ENCODE measurements around the gene FTO. TPM values are rescaled to one million over a fixed set of nuclear protein-coding genes. Genes with fewer than 3 reads are reported as not detected.

FTO gene
- total RNA-seq, 1 experiment from 2014 or later: 78.3 TPM

DNA sequence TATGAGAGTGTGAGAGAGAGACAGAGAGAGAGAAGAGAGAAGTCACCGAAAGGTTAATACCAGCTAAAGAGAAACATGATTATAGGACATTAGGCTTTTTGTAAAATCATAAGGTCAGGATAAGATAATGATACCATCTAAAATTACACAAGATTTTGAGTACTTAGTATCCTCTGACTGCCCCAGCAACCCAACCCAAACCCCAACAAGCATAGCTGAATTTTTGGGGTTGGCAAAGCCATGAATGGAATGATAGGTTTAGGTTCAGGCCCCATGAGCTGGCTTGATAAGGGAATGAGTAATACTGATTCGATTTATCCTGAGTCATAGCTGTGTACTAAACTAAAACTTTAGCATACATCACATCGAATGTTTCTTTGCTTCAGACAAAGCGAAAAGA is 323.1 kb downstream of the FTO start:
- H3K27me3 Mint-ChIP-seq (ENCODE audit: insufficient read depth, unreplicated experiment): no peaks in the 10 kb centered on the region
- peaks cover 3% of the 10 kb centered on the region for H3K36me3 Mint-ChIP-seq (ENCODE audit: insufficient read depth, unreplicated experiment)
- Histone ChIP-seq H3K27me3 (replicated peaks; ENCODE audit: control insufficient read depth, insufficient read depth, low read length) (no peaks in the 10 kb centered on the region), H3K4me3 (ENCODE audit: low read depth, low read length) (no peak overlapping the region), H3K9me3 (peaks cover 19% of the 10 kb centered on the region), H3K4me1 (no peaks in the 10 kb centered on the region), H3K36me3 (ENCODE audit: control insufficient read depth, insufficient read depth, low read length) (no peaks in the 10 kb centered on the region)
- CTCF ChIA-PET: no interaction called here
- POLR2A ChIA-PET: no interaction called here
- no peak overlapping the region for H3K4me3 Mint-ChIP-seq (ENCODE audit: unreplicated experiment)
- H3K4me1 Mint-ChIP-seq (ENCODE audit: low read depth, unreplicated experiment): peaks cover 6% of the 10 kb centered on the region
- TF ChIP-seq, protein P1, sequence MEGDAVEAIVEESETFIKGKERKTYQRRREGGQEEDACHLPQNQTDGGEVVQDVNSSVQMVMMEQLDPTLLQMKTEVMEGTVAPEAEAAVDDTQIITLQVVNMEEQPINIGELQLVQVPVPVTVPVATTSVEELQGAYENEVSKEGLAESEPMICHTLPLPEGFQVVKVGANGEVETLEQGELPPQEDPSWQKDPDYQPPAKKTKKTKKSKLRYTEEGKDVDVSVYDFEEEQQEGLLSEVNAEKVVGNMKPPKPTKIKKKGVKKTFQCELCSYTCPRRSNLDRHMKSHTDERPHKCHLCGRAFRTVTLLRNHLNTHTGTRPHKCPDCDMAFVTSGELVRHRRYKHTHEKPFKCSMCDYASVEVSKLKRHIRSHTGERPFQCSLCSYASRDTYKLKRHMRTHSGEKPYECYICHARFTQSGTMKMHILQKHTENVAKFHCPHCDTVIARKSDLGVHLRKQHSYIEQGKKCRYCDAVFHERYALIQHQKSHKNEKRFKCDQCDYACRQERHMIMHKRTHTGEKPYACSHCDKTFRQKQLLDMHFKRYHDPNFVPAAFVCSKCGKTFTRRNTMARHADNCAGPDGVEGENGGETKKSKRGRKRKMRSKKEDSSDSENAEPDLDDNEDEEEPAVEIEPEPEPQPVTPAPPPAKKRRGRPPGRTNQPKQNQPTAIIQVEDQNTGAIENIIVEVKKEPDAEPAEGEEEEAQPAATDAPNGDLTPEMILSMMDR (IDR thresholded peaks at IDR 0.05; ENCODE audit: insufficient read depth in 1 of 2, low read depth in 1 of 2, low read length in 1 of 2, severe bottlenecking in 1 of 2, unreplicated experiment in 1 of 2): no peak
- no peak overlapping the region for H3K27ac Mint-ChIP-seq (ENCODE audit: unreplicated experiment)
- no peak for DNase-seq
- intact Hi-C loops (cut with micrococcal nuclease; ENCODE audit: unreplicated experiment): no loop called here
- no TSS peak for BruUV-seq (replicated peaks)
- H3K9me3 Mint-ChIP-seq (ENCODE audit: unreplicated experiment): peaks cover 31% of the 10 kb centered on the region

DNA sequence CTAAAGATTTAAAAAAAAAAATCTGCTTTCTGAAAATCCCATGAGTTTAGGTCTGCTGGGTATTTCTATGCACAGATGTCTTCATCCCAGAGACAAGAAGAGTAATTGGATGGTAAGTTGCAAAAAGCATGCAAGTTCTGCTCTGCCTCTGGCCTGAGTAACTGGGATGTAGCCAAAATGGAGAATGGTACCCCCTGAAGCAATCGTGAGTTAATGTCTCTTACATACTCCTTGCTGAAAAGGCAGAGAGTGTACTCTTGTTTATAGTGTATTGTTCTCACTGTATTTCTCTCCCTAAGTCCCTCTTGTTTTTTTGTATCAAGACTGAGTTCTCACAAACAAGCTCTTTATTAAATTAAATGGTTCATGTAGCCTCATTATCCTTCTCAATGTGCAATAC is 323.6 kb downstream of the FTO start:
- BruUV-seq (replicated peaks): no TSS peak
- TF ChIP-seq, protein P1 (IDR thresholded peaks at IDR 0.05; ENCODE audit: insufficient read depth in 1 of 2, low read depth in 1 of 2, low read length in 1 of 2, severe bottlenecking in 1 of 2, unreplicated experiment in 1 of 2): no peak
- DNase-seq: no peak
- H3K27ac Mint-ChIP-seq (ENCODE audit: unreplicated experiment): no peak overlapping the region
- CTCF ChIA-PET: no interaction called here
- H3K4me1 Mint-ChIP-seq (ENCODE audit: low read depth, unreplicated experiment): peaks cover 6% of the 10 kb centered on the region
- no peaks in the 10 kb centered on the region for H3K27me3 ChIP-seq (replicated peaks; ENCODE audit: control insufficient read depth, insufficient read depth, low read length)
- peaks cover 6% of the 10 kb centered on the region for H3K36me3 Mint-ChIP-seq (ENCODE audit: insufficient read depth, unreplicated experiment)
- H3K9me3 Mint-ChIP-seq (ENCODE audit: unreplicated experiment): peaks cover 36% of the 10 kb centered on the region
- H3K4me3 Mint-ChIP-seq (ENCODE audit: unreplicated experiment): no peak overlapping the region
- POLR2A ChIA-PET: no interaction called here
- no peaks in the 10 kb centered on the region for H3K36me3 ChIP-seq (ENCODE audit: control insufficient read depth, insufficient read depth, low read length)
- intact Hi-C loops (cut with micrococcal nuclease; ENCODE audit: unreplicated experiment): no loop called here
- H3K27me3 Mint-ChIP-seq (ENCODE audit: insufficient read depth, unreplicated experiment): no peaks in the 10 kb centered on the region
- H3K4me3 ChIP-seq (ENCODE audit: low read depth, low read length): no peak overlapping the region
- H3K9me3 ChIP-seq: peaks cover 19% of the 10 kb centered on the region
- no peaks in the 10 kb centered on the region for H3K4me1 ChIP-seq

DNA sequence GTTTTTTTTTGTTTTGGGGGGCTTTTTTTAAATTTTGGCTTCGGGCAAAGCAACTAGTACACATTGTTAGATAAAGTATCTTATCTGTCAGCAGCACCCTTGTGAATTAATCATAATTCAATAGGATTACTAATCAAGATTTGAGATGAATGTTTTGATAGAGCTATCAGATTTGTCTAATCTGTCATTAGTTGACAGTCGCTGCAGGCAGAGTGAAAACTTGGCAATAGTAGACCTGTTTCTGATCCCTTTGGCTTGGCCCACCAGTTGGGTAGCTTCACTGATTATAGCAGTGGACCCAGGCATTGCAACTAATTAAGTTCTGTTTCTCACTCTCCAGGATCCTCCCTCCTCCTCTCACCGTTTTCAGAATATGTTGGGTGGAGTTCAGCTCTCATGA is 324.0 kb downstream of the FTO start:
- H3K9me3 ChIP-seq: peaks cover 19% of the 10 kb centered on the region
- DNase-seq: no peak
- H3K4me3 ChIP-seq (ENCODE audit: low read depth, low read length): no peak overlapping the region
- Mint-ChIP-seq H3K9me3 (ENCODE audit: unreplicated experiment) (peaks cover 40% of the 10 kb centered on the region), H3K27me3 (ENCODE audit: insufficient read depth, unreplicated experiment) (no peaks in the 10 kb centered on the region), H3K27ac (ENCODE audit: unreplicated experiment) (no peak overlapping the region), H3K4me1 (ENCODE audit: low read depth, unreplicated experiment) (peaks cover 6% of the 10 kb centered on the region), H3K4me3 (ENCODE audit: unreplicated experiment) (no peak overlapping the region), H3K36me3 (ENCODE audit: insufficient read depth, unreplicated experiment) (peaks cover 11% of the 10 kb centered on the region)
- H3K4me1 ChIP-seq: no peaks in the 10 kb centered on the region
- no TSS peak for BruUV-seq (replicated peaks)
- H3K36me3 ChIP-seq (ENCODE audit: control insufficient read depth, insufficient read depth, low read length): no peaks in the 10 kb centered on the region
- intact Hi-C loops (cut with micrococcal nuclease; ENCODE audit: unreplicated experiment): no loop called here
- TF ChIP-seq, protein P1 (IDR thresholded peaks at IDR 0.05; ENCODE audit: insufficient read depth in 1 of 2, low read depth in 1 of 2, low read length in 1 of 2, severe bottlenecking in 1 of 2, unreplicated experiment in 1 of 2): no peak
- CTCF ChIA-PET: no interaction called here
- no peaks in the 10 kb centered on the region for H3K27me3 ChIP-seq (replicated peaks; ENCODE audit: control insufficient read depth, insufficient read depth, low read length)
- POLR2A ChIA-PET: no interaction called here
